Bronchial epithelial cell (primary cell): ENCODE data around the gene PLEKHA7. TPM values are rescaled to one million over a fixed set of nuclear protein-coding genes. Genes with fewer than 3 reads are reported as not detected.

Experiments
- DNase-seq: peaks from one replicate; pipeline ENCODE4 v3.0.0-alpha.2; 2010; ENCODE audit warnings: low read depth
- FAIRE-seq: peaks from 2 replicates; lab custom pipeline; 2011; peaks lifted over from hg19 to GRCh38; lab: Jason Lieb, UNC
- H3K27me3 ChIP-seq: 2 replicates; pipeline ENCODE4 v1.5.1; 2011; ENCODE audit warnings: low read length; ENCODE audit not compliant: control insufficient read depth, insufficient read depth
- H3K36me3 ChIP-seq: 2 replicates; pipeline ENCODE4 v1.5.1; 2011; ENCODE audit warnings: low read length; ENCODE audit not compliant: control insufficient read depth, insufficient read depth
- H3K4me3 ChIP-seq: 2 replicates; pipeline ENCODE4 v1.5.1; 2011; ENCODE audit warnings: mild to moderate bottlenecking, low read depth, low read length, control low read depth
- total RNA-seq: library from RNA; depleted of rRNA; stranded (reverse); fragments of >200 nt; gene quantifications from 2 replicates; pipeline ENCODE4 v1.2.1, GENCODE V29; 2014
- TF ChIP-seq, protein P1 (sequence below): IDR thresholded peaks from 2 replicates; pipeline ENCODE4 v1.5.1; 2011; ENCODE audit warnings: mild to moderate bottlenecking, moderate library complexity, low read length, control low read depth, inconsistent platforms; ENCODE audit not compliant: insufficient read depth, severe bottlenecking

Gene PLEKHA7
- total RNA-seq, 1 donor from 2014 or later, result 2.4 TPM

DNA sequence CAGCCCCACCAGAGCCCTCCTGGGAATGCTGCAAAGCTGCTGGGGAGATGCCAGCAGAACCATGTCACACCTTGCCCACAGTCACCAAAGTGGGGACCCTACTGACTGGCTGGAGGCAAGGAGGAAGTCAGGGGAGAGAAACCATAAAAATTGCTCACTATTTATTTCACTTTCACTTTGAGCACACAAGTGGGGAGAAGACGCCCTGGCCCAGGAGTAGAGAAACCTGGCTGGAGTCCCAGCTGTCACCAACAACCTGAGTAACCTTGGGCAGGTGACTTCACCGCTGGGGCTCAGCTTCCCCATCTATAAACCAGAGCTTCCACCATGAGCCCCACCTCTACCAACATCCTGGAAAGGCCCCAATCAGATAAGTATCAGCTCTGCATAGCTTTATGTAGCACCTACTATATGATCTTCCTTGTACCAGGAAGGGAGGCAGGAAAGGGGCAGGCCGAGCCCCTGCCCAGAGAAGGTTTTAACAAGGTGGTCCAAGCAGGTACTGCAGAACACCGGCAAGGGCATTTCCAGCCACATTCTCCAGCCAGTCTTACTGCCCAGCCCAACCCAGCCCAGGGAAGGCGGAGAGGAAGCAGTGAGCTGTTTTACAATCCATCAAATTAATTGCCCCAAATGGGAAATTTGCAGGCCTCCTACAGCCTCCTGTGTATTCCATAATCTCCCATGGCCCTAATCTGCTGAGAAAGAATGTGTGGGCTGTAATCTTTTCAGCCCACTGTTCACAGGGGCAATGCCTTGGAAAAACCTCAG is 27.6 kb downstream of the PLEKHA7 start:
- Histone ChIP-seq H3K4me3 (no peak overlapping the region), H3K36me3 (no peaks in the 10 kb centered on the region), H3K27me3 (no peaks in the 10 kb centered on the region)

GRCh38 chr11:16985297-16985696 is 28.9 kb downstream of the PLEKHA7 start:
- TF ChIP-seq, protein P1, sequence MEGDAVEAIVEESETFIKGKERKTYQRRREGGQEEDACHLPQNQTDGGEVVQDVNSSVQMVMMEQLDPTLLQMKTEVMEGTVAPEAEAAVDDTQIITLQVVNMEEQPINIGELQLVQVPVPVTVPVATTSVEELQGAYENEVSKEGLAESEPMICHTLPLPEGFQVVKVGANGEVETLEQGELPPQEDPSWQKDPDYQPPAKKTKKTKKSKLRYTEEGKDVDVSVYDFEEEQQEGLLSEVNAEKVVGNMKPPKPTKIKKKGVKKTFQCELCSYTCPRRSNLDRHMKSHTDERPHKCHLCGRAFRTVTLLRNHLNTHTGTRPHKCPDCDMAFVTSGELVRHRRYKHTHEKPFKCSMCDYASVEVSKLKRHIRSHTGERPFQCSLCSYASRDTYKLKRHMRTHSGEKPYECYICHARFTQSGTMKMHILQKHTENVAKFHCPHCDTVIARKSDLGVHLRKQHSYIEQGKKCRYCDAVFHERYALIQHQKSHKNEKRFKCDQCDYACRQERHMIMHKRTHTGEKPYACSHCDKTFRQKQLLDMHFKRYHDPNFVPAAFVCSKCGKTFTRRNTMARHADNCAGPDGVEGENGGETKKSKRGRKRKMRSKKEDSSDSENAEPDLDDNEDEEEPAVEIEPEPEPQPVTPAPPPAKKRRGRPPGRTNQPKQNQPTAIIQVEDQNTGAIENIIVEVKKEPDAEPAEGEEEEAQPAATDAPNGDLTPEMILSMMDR, result no peak
- Histone ChIP-seq H3K36me3 (no peaks in the 10 kb centered on the region), H3K4me3 (no peak overlapping the region), H3K27me3 (no peaks in the 10 kb centered on the region)
- no peak for DNase-seq
- no peak for FAIRE-seq

More for the DNA sequence above, 27.6 kb downstream of the PLEKHA7 start:
- DNase-seq (no peak), FAIRE-seq (no peak)
- TF ChIP-seq, protein P1, result no peak

DNA sequence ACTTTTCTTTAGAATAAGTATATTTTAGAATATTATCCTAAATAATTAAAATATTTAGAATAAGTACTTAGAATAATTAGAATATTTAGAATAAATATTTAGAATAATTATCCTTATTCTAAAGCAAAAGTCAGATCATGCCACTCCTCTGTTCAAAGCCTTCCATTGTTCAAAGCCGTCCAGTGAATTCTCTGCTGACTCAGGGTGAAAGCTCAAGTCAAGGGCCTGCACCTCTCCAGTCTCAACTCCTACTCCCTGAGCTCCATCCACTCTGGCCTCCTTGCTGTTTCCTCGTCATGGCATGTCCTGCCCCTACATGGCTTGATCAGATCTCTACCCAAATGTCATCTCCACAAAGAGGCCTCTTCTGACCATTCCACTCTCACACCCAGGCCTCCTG is 30.0 kb downstream of the PLEKHA7 start:
- DNase-seq, result no peak
- Histone ChIP-seq H3K4me3 (no peak overlapping the region), H3K36me3 (no peaks in the 10 kb centered on the region), H3K27me3 (no peaks in the 10 kb centered on the region)
- TF ChIP-seq, protein P1, result no peak
- no peak for FAIRE-seq

DNA sequence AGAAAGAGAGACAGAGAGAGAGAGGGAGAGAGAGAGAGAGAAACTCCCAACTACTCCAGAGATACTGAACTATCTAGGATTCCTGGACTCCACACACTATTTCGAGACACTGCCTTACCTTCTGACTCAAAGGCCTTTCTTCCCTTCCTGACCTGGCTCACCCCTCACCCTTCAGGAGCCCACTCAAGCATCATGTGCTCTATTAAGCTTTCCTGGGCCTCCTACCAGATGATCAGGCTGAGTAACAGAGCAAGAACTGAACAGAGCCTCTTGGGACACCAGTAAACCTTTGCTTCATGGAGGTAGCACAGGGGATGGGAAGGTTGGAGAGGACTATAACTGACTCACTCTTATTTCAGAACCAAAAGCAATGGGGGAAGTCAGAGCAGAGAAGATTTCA is 31.4 kb downstream of the PLEKHA7 start:
- TF ChIP-seq, protein P1, result no peak
- Histone ChIP-seq H3K36me3 (no peaks in the 10 kb centered on the region), H3K4me3 (no peak overlapping the region), H3K27me3 (no peaks in the 10 kb centered on the region)
- DNase-seq, result no peak
- no peak for FAIRE-seq

DNA sequence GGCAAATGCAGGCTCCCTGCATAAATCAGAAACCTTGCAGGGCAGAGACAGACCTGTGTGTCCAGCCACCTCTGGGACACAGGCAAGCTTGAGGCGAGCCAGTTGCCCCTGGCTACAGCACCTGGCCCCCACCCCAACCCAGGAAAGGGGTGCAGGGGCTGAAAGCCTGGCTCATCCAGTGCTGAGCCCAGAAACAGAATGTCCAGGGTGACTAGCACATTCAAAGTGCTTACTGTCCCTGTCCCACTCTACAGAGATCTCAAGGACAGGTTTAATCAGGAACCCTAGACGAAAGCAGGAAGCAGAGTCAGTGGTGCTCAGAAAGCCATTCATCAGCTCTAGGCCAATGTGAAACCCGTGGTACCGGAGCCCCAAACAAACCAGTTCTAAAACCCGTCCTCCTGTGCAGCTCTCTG is 31.9 kb downstream of the PLEKHA7 start:
- FAIRE-seq, result no peak
- no peak overlapping the region for H3K4me3 ChIP-seq
- DNase-seq, result no peak

More for the DNA sequence above, 31.9 kb downstream of the PLEKHA7 start:
- TF ChIP-seq, protein P1, result no peak
- Histone ChIP-seq H3K36me3 (no peaks in the 10 kb centered on the region), H3K27me3 (no peaks in the 10 kb centered on the region)
